Dedifferentiated amniotic fluid mesenchymal stem cell (primary cell): ENCODE data around the gene NUMA1.
A peak's percentile ranks its signal among the peaks of the same experiment; 100 is the strongest.

Experiments used
- DNase-seq: peaks from one replicate; pipeline ENCODE4 v3.0.0-alpha.2; 2016; ENCODE audit errors: extremely low spot score

The NUMA1 gene

GRCh38 chr11:72067676-72068075 lies 12.7 kb downstream of the NUMA1 start:
- no peak for DNase-seq

GRCh38 chr11:72067266-72067665 lies 13.1 kb downstream of the NUMA1 start:
- no peak for DNase-seq

DNA sequence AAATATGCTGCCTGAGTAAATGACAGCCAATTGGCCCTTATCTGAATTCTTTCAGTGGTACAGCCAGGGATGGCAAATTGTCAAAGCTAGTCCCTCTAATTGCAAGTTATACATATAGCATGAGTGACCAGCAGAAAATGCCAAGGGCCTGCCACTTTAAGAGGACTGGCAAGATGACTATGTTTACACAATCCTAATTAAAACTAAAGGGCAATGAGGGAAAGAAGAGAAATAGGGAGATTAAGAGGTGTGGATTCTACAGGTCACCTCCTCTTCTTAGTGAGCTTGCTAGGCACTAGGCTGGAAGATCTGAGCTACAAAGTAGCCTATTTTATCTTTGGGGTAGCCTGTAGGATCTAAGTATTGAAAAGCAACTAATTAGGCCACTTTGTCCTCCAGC lies 13.5 kb downstream of the NUMA1 start:
- DNase-seq, result no peak

DNA sequence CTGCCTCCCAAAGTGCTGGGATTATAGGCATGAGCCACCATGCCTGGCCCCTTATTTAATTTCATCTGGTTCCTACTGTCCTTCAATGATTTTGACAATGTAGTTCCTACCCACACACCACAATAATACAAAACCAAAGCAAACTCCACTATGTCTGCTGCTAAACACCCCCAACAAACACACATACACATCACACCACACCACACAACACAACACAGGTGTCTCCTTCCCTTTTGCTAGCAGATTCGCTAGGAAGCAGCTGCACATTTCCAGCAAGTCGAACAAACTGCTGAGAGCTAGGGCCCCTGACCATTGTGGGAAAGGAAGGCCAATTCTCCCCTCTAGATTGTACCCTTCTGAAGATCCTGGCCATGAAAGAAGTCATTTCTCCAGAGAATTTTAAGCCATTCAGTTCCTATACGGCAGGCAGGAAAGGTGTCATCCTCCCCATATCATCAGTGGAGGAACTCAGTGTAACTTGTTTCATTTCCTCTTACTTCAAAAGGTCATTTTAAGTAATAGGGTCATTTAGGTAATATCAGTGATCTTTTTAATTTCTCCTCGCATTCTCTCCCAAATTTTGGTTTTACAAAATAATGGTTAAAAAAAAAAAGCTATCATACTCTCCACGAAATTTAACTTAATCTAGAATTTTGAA lies 18.5 kb downstream of the NUMA1 start:
- no peak for DNase-seq

DNA sequence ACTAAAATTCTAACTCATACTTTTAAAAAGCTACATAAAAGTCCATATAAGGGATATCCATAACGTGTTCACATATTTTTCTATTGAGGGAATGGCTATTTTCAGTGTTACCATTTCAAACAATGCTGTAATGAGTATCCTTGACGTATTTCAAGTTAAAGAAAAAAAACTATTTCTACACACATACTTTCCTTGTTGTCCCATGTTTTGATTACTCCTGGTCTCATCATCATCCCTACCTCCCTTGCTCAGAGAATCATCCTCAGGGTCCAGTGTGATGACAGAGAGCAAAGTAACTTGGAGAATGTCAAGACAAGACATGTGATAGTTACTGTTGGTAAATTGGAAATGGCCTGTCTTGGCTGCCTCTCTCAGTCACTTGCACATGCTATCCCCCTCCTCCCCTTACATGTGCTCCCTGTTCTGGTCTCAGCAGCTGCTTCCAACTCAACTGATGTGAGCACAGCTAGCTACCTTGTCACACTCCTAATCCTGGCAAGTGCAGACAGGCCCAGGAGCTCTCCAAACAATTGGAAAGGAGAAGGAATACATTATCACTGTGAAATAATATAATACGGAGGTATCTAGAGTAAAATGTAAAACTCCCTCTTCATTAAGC lies 21.8 kb downstream of the NUMA1 start:
- peak; percentile 58 for DNase-seq

- no peak for DNase-seq
Measured at GRCh38 chr11:72048766-72049460, 31.4 kb downstream of the NUMA1 start.

DNA sequence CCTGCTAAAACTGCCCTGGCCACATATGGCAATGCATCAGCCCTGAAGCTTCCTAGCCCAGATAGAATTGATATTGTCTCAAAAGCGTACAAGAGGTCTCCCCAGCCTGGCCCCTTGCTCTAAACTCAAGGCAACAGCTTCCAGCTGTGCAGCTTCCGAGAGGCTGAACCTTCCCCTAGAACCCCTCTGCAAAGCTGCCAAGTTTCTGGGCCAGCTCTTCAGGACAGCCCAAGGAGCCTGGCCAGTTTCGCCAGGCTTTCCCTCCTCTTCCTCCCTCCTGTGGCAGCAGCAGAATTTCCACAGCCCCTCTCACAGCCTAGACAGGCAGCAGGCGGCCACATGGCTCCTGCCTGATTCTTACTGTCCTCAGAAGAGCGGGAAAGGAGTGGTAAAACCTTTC lies 34.5 kb downstream of the NUMA1 start:
- no peak for DNase-seq

DNA sequence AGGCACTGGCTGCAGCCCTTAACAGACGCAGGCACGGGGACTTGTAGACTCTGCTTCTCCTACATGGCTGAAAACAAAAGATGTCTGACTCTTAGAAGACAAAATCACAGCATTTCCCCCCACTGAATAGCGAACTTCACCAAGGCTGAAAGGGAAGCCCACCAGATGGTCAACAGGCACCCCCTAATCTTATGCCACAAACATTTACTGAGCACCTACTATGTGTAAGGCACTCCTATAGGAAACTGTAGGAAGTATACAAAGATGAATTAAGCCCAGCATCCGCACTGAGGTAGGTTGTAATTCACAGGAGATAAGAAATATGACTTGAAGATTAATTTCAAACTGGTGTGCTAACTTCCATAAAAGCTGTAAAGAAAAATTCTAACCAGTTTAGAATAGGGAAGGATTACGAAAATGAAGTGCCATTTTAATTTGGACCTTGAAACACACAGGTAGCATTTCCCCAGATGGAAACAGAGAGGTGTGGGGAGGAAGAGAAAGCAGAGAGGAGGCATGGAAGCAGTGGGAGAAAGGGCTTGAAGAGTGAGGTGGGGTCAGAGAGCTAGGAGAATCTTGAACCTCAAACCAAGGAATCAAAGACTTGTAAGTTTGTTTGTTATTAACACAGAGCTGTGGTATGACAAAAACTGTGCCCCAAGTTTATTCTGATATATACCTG lies 38.1 kb downstream of the NUMA1 start:
- no peak for DNase-seq

DNA sequence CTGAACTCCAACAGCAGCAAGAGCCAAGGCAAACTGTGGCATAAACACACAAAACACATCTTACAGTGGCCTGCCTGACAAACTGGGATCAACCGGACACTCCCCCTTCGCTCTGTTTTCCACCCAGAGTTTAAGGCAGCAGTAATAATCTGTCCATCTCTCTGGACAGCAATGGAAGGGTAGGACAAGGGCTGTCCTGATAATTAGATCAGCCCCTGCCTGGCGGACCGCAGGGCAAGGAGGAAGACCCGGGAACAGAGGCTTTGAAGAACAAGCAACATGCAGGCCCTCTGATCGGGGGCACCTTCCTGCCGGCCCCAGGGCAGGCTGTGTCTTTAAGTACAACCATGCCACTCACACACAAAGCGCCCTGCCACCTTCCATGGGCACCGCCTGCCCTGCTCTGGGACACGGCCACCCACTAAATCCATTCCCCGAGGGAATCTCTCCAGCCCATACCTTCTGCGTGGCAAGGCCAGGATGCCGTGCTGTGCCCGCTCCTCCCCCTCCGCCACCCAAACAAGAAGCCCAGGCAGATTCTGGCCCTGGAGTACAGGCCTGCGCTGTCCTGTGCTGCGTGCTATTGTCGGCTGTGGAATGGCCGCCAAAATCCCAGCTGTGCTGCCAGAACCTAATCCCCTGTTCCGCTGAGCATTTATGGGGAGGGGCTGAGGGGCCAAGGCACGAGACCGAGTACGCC lies 38.8 kb downstream of the NUMA1 start:
- DNase-seq, result peak; percentile 83

GRCh38 chr11:72040491-72041363 lies 39.6 kb downstream of the NUMA1 start:
- peak; percentile 87 for DNase-seq

- DNase-seq, result no peak
Measured at GRCh38 chr11:72039856-72040401, 40.4 kb downstream of the NUMA1 start.

DNA sequence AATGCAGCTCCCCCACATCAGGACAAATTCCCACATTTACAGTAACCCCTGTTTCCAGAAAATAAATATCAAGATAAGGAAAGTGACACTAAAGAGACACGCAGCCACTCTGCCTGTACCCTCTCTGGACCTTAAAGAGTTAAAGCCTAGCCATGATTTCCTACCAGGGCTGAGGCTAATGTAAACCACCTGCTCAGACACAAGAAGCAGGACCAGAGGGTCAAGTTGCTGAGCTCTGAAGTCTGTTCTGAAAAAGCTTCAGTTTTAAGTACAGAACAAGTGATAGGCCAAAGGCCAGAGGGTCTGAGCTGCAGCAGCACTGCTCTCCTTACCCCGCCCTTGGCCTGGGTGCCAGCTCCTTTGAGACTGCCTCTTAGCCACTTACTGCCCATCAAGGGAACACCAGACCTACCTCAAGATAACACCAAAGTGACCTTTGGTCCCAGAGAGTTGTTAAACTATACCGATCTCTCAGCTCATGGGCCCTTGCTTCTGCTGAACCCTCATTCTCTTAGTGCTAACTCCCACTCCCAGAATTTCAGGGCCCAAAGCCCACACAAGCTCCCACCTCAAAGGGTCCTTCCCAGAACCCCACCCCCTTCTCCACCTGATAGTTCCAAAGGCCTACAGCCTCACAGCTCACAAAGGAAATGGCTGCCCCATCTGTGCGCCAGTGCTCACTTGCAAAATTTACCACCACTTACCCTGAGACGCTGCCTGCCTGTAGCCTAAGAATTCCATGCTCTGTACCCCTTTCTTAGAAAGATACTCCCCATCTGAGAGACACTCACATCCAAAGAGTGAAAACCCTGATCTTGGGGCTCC lies 41.1 kb downstream of the NUMA1 start:
- peak; percentile 26 for DNase-seq

DNA sequence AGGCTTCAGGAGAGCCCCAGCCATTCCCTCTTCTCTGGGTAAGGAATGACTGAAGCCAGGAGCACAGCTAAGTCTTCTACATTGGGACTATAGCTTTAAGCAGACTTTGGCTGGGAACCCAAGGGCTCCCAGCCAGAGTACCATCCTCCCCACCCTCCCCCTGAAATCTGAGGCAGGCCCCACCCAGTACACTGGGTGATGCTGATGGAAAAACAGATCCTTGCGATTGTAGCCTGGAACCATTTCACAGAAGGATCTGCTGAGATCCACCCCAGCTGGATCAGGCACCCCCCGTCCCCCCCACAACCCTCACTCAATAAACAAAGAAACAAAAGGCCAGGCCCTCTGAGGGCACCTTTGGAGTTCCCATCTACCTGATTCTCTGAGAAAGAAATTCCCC lies 41.9 kb downstream of the NUMA1 start:
- DNase-seq, result peak; percentile 81

DNA sequence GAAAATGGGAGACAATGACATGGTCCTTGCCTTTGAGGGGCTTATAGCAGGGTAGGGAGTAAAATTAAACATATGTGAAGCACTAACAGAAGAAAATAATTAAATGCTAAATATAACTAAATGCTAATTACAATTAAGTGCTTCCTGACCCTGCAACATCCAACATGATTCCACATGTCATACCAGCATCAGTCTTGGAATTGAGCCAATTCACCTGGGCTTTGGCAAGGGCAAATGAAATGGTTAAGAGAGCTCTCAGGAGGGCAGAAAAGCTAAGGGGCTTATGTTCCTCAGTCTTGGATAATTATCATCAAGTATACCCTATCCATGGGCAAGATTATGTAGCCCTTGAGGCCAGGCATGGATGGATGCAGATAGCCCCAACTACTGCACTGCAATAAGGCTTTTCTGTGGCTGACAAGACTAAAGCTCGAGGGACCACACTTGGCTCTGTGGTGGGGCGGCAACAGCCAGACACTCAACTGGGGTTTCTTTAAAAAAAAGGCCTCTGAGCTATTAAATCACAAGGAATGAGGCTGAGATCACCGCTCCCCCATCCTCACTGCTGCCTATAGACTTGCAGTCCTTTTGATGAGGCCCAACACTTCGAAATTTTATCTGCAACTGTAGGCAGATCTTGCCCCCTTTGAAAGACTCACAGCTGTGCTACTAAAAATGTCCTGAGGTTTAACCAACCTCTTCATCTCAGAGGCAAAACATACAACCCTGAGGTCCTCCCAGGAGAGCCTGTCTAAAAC lies 42.6 kb downstream of the NUMA1 start:
- peak; percentile 19 for DNase-seq

GRCh38 chr11:72036687-72037086 lies 43.7 kb downstream of the NUMA1 start:
- no peak for DNase-seq

DNA sequence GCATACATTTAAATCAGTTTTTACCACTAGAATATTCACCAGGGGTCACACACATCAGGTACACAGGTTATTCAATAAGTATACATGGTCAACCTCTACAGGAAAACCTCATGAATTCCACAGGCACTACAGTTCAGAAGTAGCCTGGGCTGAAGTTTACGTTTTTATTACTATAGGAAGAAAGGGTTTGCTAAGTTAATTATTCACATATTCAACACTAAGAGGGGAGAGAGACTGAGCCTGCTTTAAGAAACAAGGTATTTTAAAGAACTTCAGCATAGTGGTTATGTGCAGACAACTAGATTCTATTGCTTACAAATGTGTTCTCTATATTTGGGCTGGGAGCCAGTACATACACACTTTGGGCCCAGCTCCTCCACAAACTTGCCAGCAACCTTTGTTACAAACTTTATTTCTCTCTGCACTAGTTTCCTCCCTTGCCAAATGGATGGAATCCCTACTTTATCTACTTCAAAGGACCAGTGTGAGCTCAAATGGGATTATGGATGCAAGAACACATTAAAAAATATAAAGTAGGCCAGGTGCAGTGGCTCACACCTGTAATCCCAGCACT lies 49.8 kb downstream of the NUMA1 start:
- no peak for DNase-seq

- DNase-seq, result no peak
Measured at GRCh38 chr11:72026090-72026489, 54.3 kb downstream of the NUMA1 start.

DNA sequence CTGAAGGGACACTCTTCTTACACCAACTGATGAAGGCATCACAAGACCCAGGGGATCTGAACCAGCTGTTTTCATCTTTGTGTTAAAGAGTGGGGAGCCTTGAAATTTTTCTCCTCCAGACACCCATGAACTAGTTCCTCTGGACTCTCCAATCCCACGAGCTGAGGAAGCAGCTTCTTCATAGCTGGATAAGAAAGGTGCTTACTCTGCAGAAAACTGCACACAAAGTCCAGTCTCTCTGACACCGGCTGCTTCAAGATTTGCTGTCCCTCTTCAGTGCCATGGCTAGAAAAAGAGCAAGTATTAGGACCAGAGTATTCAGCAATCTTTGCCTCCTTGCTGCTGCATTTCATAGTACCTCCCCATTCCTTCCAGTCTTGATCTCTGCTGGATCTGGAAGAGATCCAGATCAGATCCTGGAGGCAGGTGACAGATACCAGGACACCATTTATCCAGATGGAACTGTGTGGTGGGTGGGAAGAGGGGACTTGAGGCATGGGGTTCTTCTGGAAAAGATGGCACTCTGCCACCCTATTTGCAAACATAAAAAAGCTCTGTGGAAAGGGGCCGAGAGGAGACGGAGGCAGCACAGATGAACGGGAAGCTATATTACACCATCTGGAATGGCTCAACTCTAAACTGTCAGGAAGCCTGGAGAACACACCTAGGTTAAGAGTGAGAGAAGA lies 56.1 kb downstream of the NUMA1 start:
- DNase-seq, result no peak
